RWPE1 (cell line): ENCODE results near the gene SETD3.

Experiments
- CTCF ChIA-PET: fragments of 350-600 bp; sonication (Branson Sonifier 250); formaldehyde crosslinking; extraction: SDS; loops from one replicate; lab custom pipeline; 2021; lab: Yijun Ruan, JAX
- POLR2A ChIA-PET: fragments of 400-600 bp; formaldehyde crosslinking; extraction: SDS; loops from one replicate; lab custom pipeline; 2020; ENCODE audit warnings: antibody characterized with exemption; ENCODE audit not compliant: low non-redundant PET; lab: Yijun Ruan, JAX
- DNase-seq: peaks from one replicate; pipeline ENCODE4 v3.0.0; 2012; ENCODE audit warnings: low spot score
- H3K27ac ChIP-seq: fragments of 450-650 bp; 2 replicates; pipeline ENCODE4 v1.5.1; 2017
- TF ChIP-seq, protein P1 (sequence below): fragments of 450-650 bp; conservative IDR thresholded peaks from 2 replicates; pipeline ENCODE4 v1.5.1; 2017; ENCODE audit warnings: low read depth, mild to moderate bottlenecking

The SETD3 gene

DNA sequence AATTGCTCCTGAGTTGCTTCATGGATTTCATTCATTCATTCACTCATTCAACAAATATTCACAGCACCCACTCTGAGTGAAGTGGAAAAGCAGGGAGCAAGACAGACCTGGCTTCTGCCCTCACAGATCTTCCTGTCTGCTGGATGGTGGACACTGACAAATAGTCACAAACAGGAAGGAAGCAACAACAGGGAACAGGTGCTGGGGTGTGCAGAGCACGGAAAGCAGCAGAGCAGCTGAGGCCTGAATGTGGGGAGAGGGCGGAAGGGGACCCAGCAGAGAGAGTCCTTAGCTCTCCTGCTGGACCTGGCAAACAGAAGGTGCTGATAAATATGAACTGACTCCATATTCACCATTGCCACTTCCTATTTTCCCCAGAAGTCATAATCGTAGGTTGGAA lies 54.4 kb downstream of the SETD3 start:
- no peak for DNase-seq
- CTCF ChIA-PET: interaction anchor here (0.6 to 1.9 kb wide), 2 partner anchors 9 to 10 kb away, joined by 3 to 6 read pairs; no protein-coding TSS in a partner anchor

DNA sequence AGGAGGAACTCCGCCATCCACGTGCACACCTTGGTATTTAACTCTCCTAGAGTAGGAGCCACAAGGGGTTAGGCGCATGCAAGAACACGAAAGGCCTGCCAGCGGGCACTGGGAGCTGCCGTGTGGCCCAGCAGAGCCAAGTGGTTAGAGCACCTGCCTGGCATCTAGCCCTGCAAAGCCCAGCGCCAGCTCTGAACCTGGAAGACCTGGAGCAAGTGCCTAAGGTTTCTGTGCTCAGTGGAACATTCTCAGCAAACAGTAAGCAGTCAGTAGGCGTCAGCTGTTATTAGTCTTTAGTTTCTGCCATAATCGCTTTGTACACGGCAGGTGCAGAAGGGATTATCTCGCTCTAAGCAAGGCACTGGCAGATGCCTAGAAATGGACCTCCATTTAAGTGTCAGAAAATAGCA lies 55.4 kb downstream of the SETD3 start:
- POLR2A ChIA-PET: no interaction called here
- TF ChIP-seq, protein P1, sequence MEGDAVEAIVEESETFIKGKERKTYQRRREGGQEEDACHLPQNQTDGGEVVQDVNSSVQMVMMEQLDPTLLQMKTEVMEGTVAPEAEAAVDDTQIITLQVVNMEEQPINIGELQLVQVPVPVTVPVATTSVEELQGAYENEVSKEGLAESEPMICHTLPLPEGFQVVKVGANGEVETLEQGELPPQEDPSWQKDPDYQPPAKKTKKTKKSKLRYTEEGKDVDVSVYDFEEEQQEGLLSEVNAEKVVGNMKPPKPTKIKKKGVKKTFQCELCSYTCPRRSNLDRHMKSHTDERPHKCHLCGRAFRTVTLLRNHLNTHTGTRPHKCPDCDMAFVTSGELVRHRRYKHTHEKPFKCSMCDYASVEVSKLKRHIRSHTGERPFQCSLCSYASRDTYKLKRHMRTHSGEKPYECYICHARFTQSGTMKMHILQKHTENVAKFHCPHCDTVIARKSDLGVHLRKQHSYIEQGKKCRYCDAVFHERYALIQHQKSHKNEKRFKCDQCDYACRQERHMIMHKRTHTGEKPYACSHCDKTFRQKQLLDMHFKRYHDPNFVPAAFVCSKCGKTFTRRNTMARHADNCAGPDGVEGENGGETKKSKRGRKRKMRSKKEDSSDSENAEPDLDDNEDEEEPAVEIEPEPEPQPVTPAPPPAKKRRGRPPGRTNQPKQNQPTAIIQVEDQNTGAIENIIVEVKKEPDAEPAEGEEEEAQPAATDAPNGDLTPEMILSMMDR: no peak
- H3K27ac ChIP-seq: no peak overlapping the region
- DNase-seq: no peak
- CTCF ChIA-PET: interaction anchor here (1.9 kb wide), 1 partner anchor 9 kb away, joined by 6 read pairs; no protein-coding TSS in a partner anchor

More for the DNA sequence above, 54.4 kb downstream of the SETD3 start:
- TF ChIP-seq, protein P1: no peak
- POLR2A ChIA-PET: no interaction called here
- H3K27ac ChIP-seq: no peak overlapping the region

DNA sequence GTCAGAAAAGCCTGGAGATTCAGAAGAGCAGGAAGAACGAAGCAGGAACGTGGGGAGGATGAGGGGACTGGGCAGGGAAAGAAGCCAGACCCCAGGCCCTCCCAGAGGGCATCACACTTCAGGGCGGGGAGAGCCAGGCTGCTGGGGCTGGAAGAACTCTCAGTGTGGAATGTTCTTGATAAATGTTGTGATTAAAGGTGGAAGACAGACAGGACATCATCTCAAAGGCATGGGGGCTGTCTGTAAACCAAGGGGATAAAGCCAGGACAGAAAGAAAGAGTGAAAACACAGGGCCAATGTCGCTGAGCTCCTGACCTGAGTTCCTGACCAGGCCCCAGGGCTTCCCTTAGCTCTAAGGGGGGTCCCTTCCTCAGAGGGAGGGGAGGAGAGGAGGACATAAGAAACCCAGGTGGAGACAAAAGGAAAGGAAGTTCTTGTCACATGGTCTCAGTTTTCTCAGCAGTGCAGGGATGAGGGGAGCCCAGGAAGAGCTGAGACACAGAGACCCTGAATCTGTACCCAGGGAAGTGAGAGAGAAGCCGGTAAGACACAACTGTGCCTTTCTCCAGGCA lies 56.3 kb downstream of the SETD3 start:
- TF ChIP-seq, protein P1: no peak
- ChIA-PET CTCF (interaction anchor here (1.9 kb wide), 1 partner anchor 8 kb away, joined by 6 read pairs; no protein-coding TSS in a partner anchor), POLR2A (no interaction called here)
- DNase-seq: no peak
- no peak overlapping the region for H3K27ac ChIP-seq

DNA sequence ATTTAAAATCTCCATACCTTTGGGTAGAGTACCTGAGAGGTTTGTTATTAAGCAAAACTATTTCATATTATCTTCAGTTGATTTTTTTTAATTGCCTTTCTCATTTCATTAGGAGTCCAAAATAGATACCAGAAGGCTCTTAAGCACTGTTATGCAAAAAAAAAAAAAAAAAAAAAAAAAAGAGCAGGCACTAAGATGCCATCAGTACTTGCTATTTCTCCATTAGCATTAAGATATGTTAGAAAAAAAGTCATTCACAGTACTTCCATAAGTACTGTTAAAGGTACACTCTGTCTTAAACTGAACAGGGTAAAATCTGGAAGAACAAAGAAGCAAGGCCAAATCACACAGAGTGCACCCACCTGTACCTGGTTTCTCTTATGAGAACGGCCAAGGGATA lies 57.2 kb downstream of the SETD3 start:
- POLR2A ChIA-PET: no interaction called here
- no peak overlapping the region for H3K27ac ChIP-seq
- TF ChIP-seq, protein P1: no peak
- CTCF ChIA-PET: no interaction called here
- DNase-seq: no peak

DNA sequence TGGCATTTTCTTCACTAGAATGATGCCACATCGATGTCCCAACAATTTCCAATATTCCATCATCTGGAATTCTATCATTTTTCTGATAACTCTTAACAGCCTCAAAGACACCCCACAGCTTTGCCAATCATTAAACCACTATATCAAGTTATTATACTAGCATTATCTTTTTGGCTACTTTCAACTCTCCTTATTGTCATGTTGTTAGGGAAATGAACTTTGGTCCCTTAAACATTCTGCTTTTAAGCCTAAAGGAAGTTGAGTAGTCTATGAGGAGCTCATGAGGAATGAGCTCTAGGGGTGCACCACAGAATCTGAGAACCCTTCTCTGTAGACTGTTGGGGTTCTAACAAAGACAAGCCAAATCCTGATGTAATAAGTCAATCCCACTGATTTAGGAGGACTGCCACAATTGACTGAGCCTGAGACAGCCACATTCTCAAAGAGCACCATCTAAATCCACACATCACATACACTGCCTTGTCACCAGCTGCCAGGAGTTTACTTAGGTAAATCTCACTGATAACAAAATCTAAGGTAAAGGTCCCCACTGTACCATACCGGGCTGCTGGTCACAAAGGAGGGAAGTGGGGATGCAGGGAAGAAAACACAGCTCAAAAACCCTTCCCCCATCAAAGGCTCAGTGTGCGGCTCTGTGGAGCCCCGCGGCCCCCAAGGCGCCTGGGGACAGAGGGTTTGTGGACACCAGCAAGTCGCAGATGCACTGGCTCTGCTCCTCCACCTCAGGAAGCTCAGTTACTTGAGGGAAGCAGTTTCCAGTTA lies 58.2 kb downstream of the SETD3 start:
- TF ChIP-seq, protein P1: no peak
- ChIA-PET POLR2A (no interaction called here), CTCF (interaction anchor here (0.6 kb wide), 1 partner anchor 10 kb away, joined by 3 read pairs; no protein-coding TSS in a partner anchor)
- H3K27ac ChIP-seq: no peak overlapping the region
- DNase-seq: no peak

DNA sequence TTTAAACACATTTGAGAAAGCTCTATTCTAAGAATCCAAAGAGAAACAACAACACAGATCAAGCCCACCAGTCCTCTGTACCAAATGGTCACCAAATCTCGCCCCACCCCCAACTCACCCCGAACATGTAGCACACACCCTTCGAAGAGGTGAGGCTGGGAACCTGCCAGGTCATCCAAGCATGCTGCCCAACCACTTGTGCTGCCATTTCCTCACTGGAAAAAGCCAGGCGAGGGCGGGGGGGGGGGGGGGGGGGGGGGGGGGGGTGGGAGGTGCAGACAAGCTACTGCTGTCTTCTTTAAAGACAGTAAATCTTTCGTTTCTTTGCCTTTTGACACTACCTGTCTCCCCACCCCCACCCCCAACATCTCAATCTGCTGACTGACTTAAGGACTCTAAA lies 59.9 kb downstream of the SETD3 start:
- no peak for DNase-seq
- H3K27ac ChIP-seq: no peak overlapping the region
- TF ChIP-seq, protein P1: no peak
- ChIA-PET POLR2A (no interaction called here), CTCF (no interaction called here)
